K562 (cell line): Measurements from ENCODE around the gene CEP350. TPM values are rescaled to one million over a fixed set of nuclear protein-coding genes. Genes with fewer than 3 reads are reported as not detected.

Source experiments
- BRCA1 ChIP-seq, 2 experiments: fragments of 450-650 bp in 1 of 2; sonication (generic) in 1 of 2; formaldehyde crosslinking in 1 of 2; IDR thresholded peaks; 2 replicates each; pipeline versions ENCODE4 v1.5.0 to v1.6.1; 2017 to 2020; ENCODE audit warnings: mild to moderate bottlenecking in 1 of 2, missing genetic modification reagents in 1 of 2
- CAMTA2 ChIP-seq: fragments of 250-450 bp; sonication (Bioruptor Pico); conservative IDR thresholded peaks from 2 replicates; pipeline ENCODE4 v1.5.1; 2022
- GTF2B ChIP-seq: IDR thresholded peaks from 2 replicates; pipeline ENCODE4 v1.6.1; 2011; ENCODE audit not compliant: insufficient read length; ENCODE audit errors: extremely low read depth
- GTF3C2 ChIP-seq: IDR thresholded peaks from 3 replicates; pipeline ENCODE4 v1.6.1; 2011; ENCODE audit warnings: borderline replicate concordance, mild to moderate bottlenecking, moderate library complexity; ENCODE audit not compliant: insufficient read length; ENCODE audit errors: extremely low read depth
- NR2C1 ChIP-seq, 2 experiments: fragments of 450-650 bp; IDR thresholded peaks; 2 replicates each; pipeline ENCODE4 v1.6.1; 2017; ENCODE audit warnings: mild to moderate bottlenecking in 2 of 2, antibody characterized with exemption in 1 of 2, inconsistent platforms in 1 of 2, missing compliant biosample characterization in 1 of 2, missing genetic modification characterization in 1 of 2
- SNRNP70 ChIP-seq: fragments of 200-400 bp; formaldehyde crosslinking; optimal IDR thresholded peaks from 2 replicates; pipeline ENCODE3; 2017; ENCODE audit warnings: low read depth, low read length
- TCF3 ChIP-seq: sonication (generic); formaldehyde crosslinking; IDR thresholded peaks from 2 replicates; pipeline ENCODE4 v1.4.0; 2020; ENCODE audit warnings: mild to moderate bottlenecking, missing genetic modification reagents
- TEAD2 ChIP-seq: fragments of 450-650 bp; IDR thresholded peaks from 2 replicates; pipeline ENCODE4 v1.6.1; 2016; ENCODE audit warnings: missing genetic modification characterization, control low read depth, missing compliant biosample characterization
- TEAD4 ChIP-seq, 2 experiments: sonication (generic) in 1 of 2; formaldehyde crosslinking in 1 of 2; IDR thresholded peaks; 2 replicates each; pipeline versions ENCODE4 v1.6.1 to v1.8.0; 2012 to 2022; ENCODE audit warnings: borderline replicate concordance in 1 of 2, inconsistent platforms in 1 of 2, low read length in 1 of 2, mild to moderate bottlenecking in 1 of 2, missing genetic modification reagents in 1 of 2
- VEZF1 ChIP-seq: fragments of 200-800 bp; sonication (Bioruptor generic); IDR thresholded peaks from 2 replicates; pipeline ENCODE4 v1.6.1; 2017; ENCODE audit warnings: missing genetic modification characterization, missing compliant biosample characterization
- ZBED1 ChIP-seq: IDR thresholded peaks from 2 replicates; pipeline ENCODE4 v1.6.1; 2014
- ZBTB5 ChIP-seq: fragments of 450-650 bp; IDR thresholded peaks from 2 replicates; pipeline ENCODE4 v1.6.1; 2017; ENCODE audit warnings: antibody characterized with exemption
- ZNF57 ChIP-seq: fragments of 450-650 bp; formaldehyde crosslinking; IDR thresholded peaks from 2 replicates; pipeline ENCODE4 v1.4.0; 2020; ENCODE audit warnings: mild to moderate bottlenecking, moderate library complexity
- ZNF639 ChIP-seq, 2 experiments: fragments of 200-800 bp in 1 of 2; sonication (Bioruptor generic) in 1 of 2; sonication (generic) in 1 of 2; formaldehyde crosslinking in 1 of 2; IDR thresholded peaks in 1 of 2; conservative IDR thresholded peaks in 1 of 2; 2 replicates each; pipeline versions ENCODE4 v1.5.0 to v1.6.1; 2016 to 2020; ENCODE audit warnings: missing compliant biosample characterization in 1 of 2, missing genetic modification characterization in 1 of 2, missing genetic modification reagents in 1 of 2
- polyA plus RNA-seq, 8 experiments: library from polyadenylated mRNA; depleted of rRNA in 4 of 8; stranded (reverse) in 5 of 8; unstranded in 3 of 8; fragments of >200 nt; fragmentation: Nextera tagmentation in 2 of 8; fragmentation: Illumina TruSeq in 1 of 8; extraction: Ambion mirVana in 2 of 8; extraction: Trizol in 1 of 8; gene quantifications; 2 replicates each; pipeline versions ENCODE4 v1.2.1 to v1.2.3, GENCODE V29; 2011 to 2014; ENCODE audit warnings: inconsistent platforms in 1 of 8, missing spikeins in 1 of 8
- total RNA-seq, 7 experiments: library from RNA; depleted of rRNA in 6 of 7; stranded (reverse); fragments of >200 nt in 6 of 7; fragmentation: Illumina TruSeq in 2 of 7; extraction: Trizol in 2 of 7; gene quantifications; 2 replicates each; pipeline versions ENCODE4 v1.2.1 to v1.2.3, GENCODE V29; 2011 to 2021; ENCODE audit warnings: low replicate concordance in 1 of 7

CEP350 gene
- total and polyA plus RNA-seq, 9 of the 15 experiments (the other 6 are each of a cell fraction or from before 2014, with no cell fraction given) = 8.3 to 64.3 (median 28.0) TPM

- TF ChIP-seq TEAD2 (tag) (no peak), ZBTB5 (no peak), VEZF1 (CRISPR knock-in tag) (no peak; the same call in 1 of the 2 replicates), ZBED1 (no peak), GTF2B (no peak), TEAD4 (IDR thresholded peaks at IDR 0.05; ENCODE audit: low read length) (peak; percentile 87), TEAD4 (CRISPR knock-in tag; IDR thresholded peaks at IDR 0.05; ENCODE audit: borderline replicate concordance) (no peak), GTF3C2 (no peak), TCF3 (peak; percentile 77), SNRNP70 (no peak), BRCA1 (IDR thresholded peaks at IDR 0.05) (no peak), BRCA1 (CRISPR knock-in tag; IDR thresholded peaks at IDR 0.05) (no peak), ZNF639 (CRISPR knock-in tag; conservative IDR thresholded peaks at IDR 0.05 in 1 of 2, IDR thresholded peaks at IDR 0.05 in 1 of 2) (no peak), ZNF57 (CRISPR knock-in tag) (no peak), NR2C1 (IDR thresholded peaks at IDR 0.05) (peak; percentile 53), NR2C1 (tag; IDR thresholded peaks at IDR 0.05) (peak; percentile 30), CAMTA2 (no peak)
Observed at GRCh38 chr1:180116964-180117763, 162.6 kb downstream of the CEP350 start (continued).
